Vagina (tissue), 2 donors: ENCODE measurements around the gene PRSS53. TPM values are rescaled to one million over a fixed set of nuclear protein-coding genes. Genes with fewer than 3 reads are reported as not detected.

Source experiments
- DNase-seq, 2 donors: peaks; one replicate each; pipeline ENCODE4 v3.0.0-alpha.2; 2017; ENCODE audit errors: extremely low spot score in 2 of 2
- H3K27ac ChIP-seq: fragments of 200-600 bp; sonication (generic); one replicate; pipeline ENCODE4 v1.5.1; 2019
- H3K27me3 ChIP-seq: fragments of 200-600 bp; sonication (generic); one replicate; pipeline ENCODE4 v1.5.1; 2019
- H3K36me3 ChIP-seq, 2 donors: fragments of 200-600 bp; sonication (generic); one replicate each; pipeline ENCODE4 v1.5.1; 2017 to 2019
- H3K4me1 ChIP-seq: fragments of 200-600 bp; sonication (generic); one replicate; pipeline ENCODE4 v1.5.1; 2019
- H3K4me3 ChIP-seq, 2 donors: fragments of 200-600 bp; sonication (generic); 1 replicate in 1 of 2; 2 replicates in 1 of 2; pipeline ENCODE4 v1.5.1; 2016 to 2019
- H3K9me3 ChIP-seq: fragments of 200-600 bp; sonication (generic); one replicate; pipeline ENCODE4 v1.5.1; 2019
- POLR2A ChIP-seq, 2 donors: fragments of 450-650 bp; IDR thresholded peaks; one replicate each; pipeline ENCODE4 v1.6.1; 2017; ENCODE audit warnings: antibody characterized with exemption in 2 of 2, mild to moderate bottlenecking in 2 of 2, moderate library complexity in 2 of 2
- POLR2AphosphoS5 ChIP-seq, 2 donors: sonication (generic); formaldehyde crosslinking; IDR thresholded peaks; one replicate each; pipeline ENCODE4 v1.9.0; 2017; ENCODE audit warnings: antibody characterized with exemption in 2 of 2, mild to moderate bottlenecking in 2 of 2, low read depth in 1 of 2; ENCODE audit not compliant: insufficient read depth in 1 of 2
- intact Hi-C: fragments of 100-400 bp; cut with DNase I; formaldehyde crosslinking; loops from one replicate; pipeline ENCODE4 v1.15.1; 2023
- total RNA-seq: library from RNA; depleted of rRNA; stranded (reverse); fragments of >200 nt; gene quantifications from one replicate; pipeline ENCODE4 v1.2.3, GENCODE V29; 2016
- TF ChIP-seq, protein P1 (sequence below), 3 experiments: fragments of 450-650 bp in 2 of 3; fragments of 200-600 bp in 1 of 3; sonication (generic) in 1 of 3; IDR thresholded peaks; one replicate each; pipeline ENCODE4 v1.5.1; 2017 to 2019; ENCODE audit warnings: antibody characterized with exemption in 3 of 3, mild to moderate bottlenecking in 2 of 3, moderate library complexity in 2 of 3

The PRSS53 gene
- total RNA-seq, 1 donor from 2014 or later = 2.0 TPM

DNA sequence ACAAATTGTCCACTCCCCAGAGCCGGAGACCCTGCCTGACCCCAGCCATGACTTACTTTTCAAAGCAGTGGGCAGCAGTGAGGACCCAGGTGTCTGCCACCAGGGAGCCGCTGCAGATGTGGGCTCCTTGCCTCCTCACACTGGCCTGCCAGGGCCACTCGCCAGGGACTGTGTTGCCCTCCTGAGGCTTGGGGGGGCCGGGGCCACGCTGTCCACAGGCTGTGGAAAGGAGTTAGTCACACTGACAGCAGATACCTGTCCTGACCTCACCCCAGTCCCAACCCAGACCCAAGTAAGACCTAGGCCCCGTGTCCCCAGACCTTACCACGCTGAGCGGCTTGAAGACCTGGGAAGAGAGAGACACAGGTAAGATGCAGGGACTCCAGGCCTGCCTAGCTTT lies 1.3 kb downstream of the PRSS53 start:
- Histone ChIP-seq H3K27ac (no peak overlapping the region), H3K27me3 (no peaks in the 10 kb centered on the region), H3K9me3 (no peaks in the 10 kb centered on the region), H3K4me1 (peaks cover 2% of the 10 kb centered on the region), H3K4me3 (no peak overlapping the region), H3K36me3 (peaks cover 0 to 32% of the 10 kb centered on the region in 2 donors)
- intact Hi-C loops = loop anchor here (10.0 kb wide), 1 partner anchor 57 kb away; no protein-coding TSS in a partner anchor
- no peak for DNase-seq
- TF ChIP-seq, protein P1, sequence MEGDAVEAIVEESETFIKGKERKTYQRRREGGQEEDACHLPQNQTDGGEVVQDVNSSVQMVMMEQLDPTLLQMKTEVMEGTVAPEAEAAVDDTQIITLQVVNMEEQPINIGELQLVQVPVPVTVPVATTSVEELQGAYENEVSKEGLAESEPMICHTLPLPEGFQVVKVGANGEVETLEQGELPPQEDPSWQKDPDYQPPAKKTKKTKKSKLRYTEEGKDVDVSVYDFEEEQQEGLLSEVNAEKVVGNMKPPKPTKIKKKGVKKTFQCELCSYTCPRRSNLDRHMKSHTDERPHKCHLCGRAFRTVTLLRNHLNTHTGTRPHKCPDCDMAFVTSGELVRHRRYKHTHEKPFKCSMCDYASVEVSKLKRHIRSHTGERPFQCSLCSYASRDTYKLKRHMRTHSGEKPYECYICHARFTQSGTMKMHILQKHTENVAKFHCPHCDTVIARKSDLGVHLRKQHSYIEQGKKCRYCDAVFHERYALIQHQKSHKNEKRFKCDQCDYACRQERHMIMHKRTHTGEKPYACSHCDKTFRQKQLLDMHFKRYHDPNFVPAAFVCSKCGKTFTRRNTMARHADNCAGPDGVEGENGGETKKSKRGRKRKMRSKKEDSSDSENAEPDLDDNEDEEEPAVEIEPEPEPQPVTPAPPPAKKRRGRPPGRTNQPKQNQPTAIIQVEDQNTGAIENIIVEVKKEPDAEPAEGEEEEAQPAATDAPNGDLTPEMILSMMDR (IDR thresholded peaks at IDR 0.05) = no peak
- TF ChIP-seq POLR2A (IDR thresholded peaks at IDR 0.05) (no peak), POLR2AphosphoS5 (IDR thresholded peaks at IDR 0.05; ENCODE audit: insufficient read depth in 1 of 2, low read depth in 1 of 2) (no peak)

DNA sequence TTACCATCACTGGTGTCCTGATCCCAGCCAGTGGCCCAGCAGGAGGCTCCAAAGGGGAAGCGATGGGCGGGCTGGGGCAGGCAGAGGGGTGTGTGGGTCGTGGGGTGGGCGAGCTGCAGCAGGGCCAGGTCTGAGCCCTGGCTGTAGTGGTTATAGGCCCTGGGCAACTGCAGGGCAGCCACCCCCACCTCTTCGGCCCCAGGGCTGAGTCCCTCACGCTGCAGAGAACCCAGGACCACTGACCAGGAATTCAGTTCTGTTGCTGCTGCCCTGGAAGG lies 2.2 kb downstream of the PRSS53 start:
- TF ChIP-seq POLR2A (IDR thresholded peaks at IDR 0.05) = no peak
- no peak for TF ChIP-seq POLR2AphosphoS5 (IDR thresholded peaks at IDR 0.05; ENCODE audit: insufficient read depth in 1 of 2, low read depth in 1 of 2)
- TF ChIP-seq, protein P1 (IDR thresholded peaks at IDR 0.05) = no peak
- Histone ChIP-seq H3K27ac (no peak overlapping the region), H3K27me3 (no peaks in the 10 kb centered on the region), H3K9me3 (no peaks in the 10 kb centered on the region), H3K4me3 (no peak overlapping the region), H3K36me3 (peaks cover 0 to 40% of the 10 kb centered on the region in 2 donors), H3K4me1 (peaks cover 11% of the 10 kb centered on the region)
- no peak for DNase-seq
- intact Hi-C loops = loop anchor here (10.0 kb wide), 1 partner anchor 58 kb away; no protein-coding TSS in a partner anchor

DNA sequence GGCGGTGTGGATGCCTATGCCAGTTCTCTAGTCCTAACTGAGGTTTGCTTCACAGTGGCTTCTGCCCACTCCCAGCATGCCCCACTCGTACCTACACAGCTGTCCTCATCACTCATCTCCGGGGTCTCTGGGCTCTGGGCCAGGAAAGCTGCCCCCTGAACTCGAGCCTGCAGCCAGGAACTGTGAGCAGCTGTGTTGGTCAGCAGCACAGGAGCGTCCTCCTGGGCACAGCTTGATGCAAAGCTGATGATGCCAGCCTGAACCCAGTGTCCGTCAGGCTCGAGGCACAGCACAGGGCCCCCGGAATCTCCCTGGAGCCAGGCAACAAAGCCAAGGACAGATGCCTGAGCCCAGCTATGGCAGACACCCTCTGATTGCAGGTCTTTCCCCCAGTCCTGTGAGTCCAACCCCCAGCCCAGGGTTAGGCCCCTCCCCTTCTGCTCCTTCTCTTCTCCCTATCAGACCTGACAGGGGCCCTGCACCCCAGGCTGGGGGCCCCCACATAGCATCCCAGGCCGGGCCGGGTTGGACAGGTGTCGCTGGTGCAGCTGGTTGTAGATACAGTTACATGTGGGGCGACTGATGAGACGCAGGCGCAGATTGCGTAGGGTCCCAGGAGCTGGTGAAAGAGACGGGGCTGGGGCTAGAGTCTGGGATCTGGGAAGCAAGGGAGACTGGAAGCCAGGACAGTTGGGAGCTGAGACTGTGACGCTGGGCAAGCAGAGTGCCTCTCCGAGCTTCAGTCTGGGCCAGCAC lies 2.7 kb downstream of the PRSS53 start:
- Histone ChIP-seq H3K4me3 (no peak overlapping the region), H3K4me1 (peaks cover 13% of the 10 kb centered on the region), H3K9me3 (no peaks in the 10 kb centered on the region), H3K27ac (no peak overlapping the region), H3K27me3 (no peaks in the 10 kb centered on the region), H3K36me3 (peaks cover 0 to 44% of the 10 kb centered on the region in 2 donors)
- TF ChIP-seq POLR2AphosphoS5 (IDR thresholded peaks at IDR 0.05; ENCODE audit: insufficient read depth in 1 of 2, low read depth in 1 of 2) = no peak
- intact Hi-C loops = loop anchor here (10.0 kb wide), 1 partner anchor 59 kb away; no protein-coding TSS in a partner anchor
- DNase-seq = no peak

DNA sequence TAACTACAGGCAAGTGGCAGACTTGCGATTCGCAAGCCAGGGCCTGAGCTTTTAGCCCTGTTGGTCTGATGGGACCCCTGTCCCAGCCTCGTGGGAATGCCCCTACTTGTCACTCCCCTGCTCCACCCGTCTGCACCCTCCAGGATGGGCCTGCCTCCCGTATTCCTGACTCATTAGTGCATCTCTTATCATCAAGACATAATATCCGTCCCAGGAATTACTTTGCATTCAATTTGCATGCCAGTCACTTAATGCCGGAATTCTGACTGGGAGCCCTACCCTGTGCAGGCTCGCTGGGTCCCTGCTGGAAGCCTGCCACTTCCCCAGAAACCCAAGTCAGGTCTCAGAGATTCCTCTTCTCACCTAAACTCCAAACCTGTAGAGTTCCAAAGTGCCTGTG lies 3.3 kb downstream of the PRSS53 start:
- intact Hi-C loops = loop anchor here (10.0 kb wide), 1 partner anchor 59 kb away; no protein-coding TSS in a partner anchor
- Histone ChIP-seq H3K27ac (no peak overlapping the region), H3K36me3 (peaks cover 0 to 44% of the 10 kb centered on the region in 2 donors), H3K9me3 (no peaks in the 10 kb centered on the region), H3K27me3 (no peaks in the 10 kb centered on the region), H3K4me3 (no peak overlapping the region), H3K4me1 (peaks cover 13% of the 10 kb centered on the region)
- TF ChIP-seq, protein P1 (IDR thresholded peaks at IDR 0.05) = no peak
- TF ChIP-seq POLR2A (IDR thresholded peaks at IDR 0.05) (no peak), POLR2AphosphoS5 (IDR thresholded peaks at IDR 0.05; ENCODE audit: insufficient read depth in 1 of 2, low read depth in 1 of 2) (no peak)
- DNase-seq = no peak

DNA sequence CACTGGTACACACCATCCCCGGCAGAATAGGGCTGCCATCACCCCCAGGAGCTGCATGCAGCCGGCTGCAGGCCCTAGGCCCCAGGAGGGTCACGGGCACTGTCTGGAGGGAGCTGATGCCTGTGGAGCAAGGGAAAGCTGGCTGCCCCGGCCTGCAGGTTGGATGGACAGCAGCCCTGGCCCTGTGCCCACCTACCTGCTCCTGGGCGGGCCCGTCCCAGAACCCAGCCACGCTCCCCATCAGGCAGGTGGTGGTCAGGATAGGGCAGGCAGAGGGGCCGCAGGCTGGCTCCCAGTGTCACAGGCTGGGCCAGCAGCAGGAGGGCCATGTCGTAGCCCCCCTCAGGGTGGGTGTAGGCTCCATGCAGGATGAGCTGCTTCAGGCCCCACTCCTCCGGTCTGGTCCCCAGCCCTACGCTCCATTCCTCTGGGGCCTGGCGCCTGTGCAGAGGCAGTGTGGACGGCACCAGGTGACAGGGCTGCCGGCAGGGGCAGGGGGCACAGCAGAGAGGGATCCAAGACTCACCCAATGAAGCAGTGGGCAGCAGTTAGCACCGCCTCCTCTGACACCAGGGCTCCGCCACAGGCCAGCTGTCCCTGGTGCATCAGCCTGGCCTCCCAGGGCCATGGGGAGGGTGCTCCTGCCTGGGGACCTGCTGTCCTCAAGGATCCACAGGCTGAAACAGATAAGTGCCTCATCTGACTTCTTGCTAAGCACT lies 4.0 kb downstream of the PRSS53 start:
- H3K27ac ChIP-seq = no peak overlapping the region
- TF ChIP-seq POLR2AphosphoS5 (IDR thresholded peaks at IDR 0.05; ENCODE audit: insufficient read depth in 1 of 2, low read depth in 1 of 2) = no peak
- TF ChIP-seq POLR2A (IDR thresholded peaks at IDR 0.05) = no peak
- TF ChIP-seq, protein P1 (IDR thresholded peaks at IDR 0.05) = no peak
- H3K4me1 ChIP-seq = peaks cover 13% of the 10 kb centered on the region
- no peaks in the 10 kb centered on the region for H3K9me3 ChIP-seq
- intact Hi-C loops = loop anchor here (5.0 to 10.0 kb wide), 2 partner anchors 52 to 60 kb away; partner anchors contain the start of gene STX4
- H3K36me3 ChIP-seq = peaks cover 0 to 51% of the 10 kb centered on the region in 2 donors
- no peaks in the 10 kb centered on the region for H3K27me3 ChIP-seq
- DNase-seq = no peak
- no peak overlapping the region for H3K4me3 ChIP-seq
